A549 (cell line): ENCODE data around the gene SWAP70.

ENCODE experiments used
- JUNB ChIP-seq: fragments of >200 bp; sonication (Bioruptor Twin); formaldehyde crosslinking; IDR thresholded peaks from 2 replicates; pipeline ENCODE4 v1.6.1; 2016
- NR3C1 ChIP-seq: fragments of >200 bp; sonication (Bioruptor Twin); formaldehyde crosslinking; IDR thresholded peaks from 3 replicates; pipeline ENCODE4 v1.6.1; 2017
- SMC3 ChIP-seq: fragments of >200 bp; sonication (Bioruptor Twin); formaldehyde crosslinking; IDR thresholded peaks from 3 replicates; pipeline ENCODE4 v1.6.1; 2018; ENCODE audit warnings: inconsistent platforms
- TF ChIP-seq, protein P1 (sequence below): fragments of 450-650 bp; IDR thresholded peaks from 2 replicates; pipeline ENCODE4 v1.6.1; 2014; ENCODE audit warnings: antibody characterized with exemption
- TF ChIP-seq, protein P2 (sequence below): fragments of >200 bp; sonication (Bioruptor Twin); formaldehyde crosslinking; IDR thresholded peaks from 3 replicates; pipeline ENCODE4 v1.5.1; 2016
- TF ChIP-seq, protein P3 (sequence below): fragments of 200-600 bp; sonication (generic); IDR thresholded peaks from 2 replicates; pipeline ENCODE4 v1.6.1; 2016; ENCODE audit warnings: antibody characterized with exemption, mild to moderate bottlenecking, moderate library complexity

DNA sequence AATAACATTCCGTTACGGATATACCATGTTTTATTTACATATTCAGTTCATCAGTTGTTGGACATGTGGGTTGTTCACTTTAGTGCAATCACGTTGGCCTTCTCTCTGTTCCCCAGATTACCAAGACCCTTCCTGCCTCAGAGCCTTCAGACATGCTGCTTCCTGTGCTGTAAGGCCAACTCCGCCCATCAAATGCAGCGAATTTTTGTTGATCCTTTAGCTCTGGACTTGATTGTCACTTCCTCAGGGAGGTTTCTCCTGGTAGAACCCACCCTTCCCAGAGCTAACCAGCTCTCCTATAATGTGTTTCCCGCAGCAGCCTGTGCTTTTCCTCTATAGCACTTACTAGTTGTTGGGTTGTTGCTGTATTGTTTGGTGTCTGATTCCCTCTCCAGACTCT, 39.4 kb downstream of the SWAP70 start:
- TF ChIP-seq, protein P1, sequence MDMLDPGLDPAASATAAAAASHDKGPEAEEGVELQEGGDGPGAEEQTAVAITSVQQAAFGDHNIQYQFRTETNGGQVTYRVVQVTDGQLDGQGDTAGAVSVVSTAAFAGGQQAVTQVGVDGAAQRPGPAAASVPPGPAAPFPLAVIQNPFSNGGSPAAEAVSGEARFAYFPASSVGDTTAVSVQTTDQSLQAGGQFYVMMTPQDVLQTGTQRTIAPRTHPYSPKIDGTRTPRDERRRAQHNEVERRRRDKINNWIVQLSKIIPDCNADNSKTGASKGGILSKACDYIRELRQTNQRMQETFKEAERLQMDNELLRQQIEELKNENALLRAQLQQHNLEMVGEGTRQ: no peak
- TF ChIP-seq, protein P2, sequence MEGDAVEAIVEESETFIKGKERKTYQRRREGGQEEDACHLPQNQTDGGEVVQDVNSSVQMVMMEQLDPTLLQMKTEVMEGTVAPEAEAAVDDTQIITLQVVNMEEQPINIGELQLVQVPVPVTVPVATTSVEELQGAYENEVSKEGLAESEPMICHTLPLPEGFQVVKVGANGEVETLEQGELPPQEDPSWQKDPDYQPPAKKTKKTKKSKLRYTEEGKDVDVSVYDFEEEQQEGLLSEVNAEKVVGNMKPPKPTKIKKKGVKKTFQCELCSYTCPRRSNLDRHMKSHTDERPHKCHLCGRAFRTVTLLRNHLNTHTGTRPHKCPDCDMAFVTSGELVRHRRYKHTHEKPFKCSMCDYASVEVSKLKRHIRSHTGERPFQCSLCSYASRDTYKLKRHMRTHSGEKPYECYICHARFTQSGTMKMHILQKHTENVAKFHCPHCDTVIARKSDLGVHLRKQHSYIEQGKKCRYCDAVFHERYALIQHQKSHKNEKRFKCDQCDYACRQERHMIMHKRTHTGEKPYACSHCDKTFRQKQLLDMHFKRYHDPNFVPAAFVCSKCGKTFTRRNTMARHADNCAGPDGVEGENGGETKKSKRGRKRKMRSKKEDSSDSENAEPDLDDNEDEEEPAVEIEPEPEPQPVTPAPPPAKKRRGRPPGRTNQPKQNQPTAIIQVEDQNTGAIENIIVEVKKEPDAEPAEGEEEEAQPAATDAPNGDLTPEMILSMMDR: no peak
- TF ChIP-seq NR3C1 (no peak), SMC3 (no peak), JUNB (no peak)
- TF ChIP-seq, protein P3, sequence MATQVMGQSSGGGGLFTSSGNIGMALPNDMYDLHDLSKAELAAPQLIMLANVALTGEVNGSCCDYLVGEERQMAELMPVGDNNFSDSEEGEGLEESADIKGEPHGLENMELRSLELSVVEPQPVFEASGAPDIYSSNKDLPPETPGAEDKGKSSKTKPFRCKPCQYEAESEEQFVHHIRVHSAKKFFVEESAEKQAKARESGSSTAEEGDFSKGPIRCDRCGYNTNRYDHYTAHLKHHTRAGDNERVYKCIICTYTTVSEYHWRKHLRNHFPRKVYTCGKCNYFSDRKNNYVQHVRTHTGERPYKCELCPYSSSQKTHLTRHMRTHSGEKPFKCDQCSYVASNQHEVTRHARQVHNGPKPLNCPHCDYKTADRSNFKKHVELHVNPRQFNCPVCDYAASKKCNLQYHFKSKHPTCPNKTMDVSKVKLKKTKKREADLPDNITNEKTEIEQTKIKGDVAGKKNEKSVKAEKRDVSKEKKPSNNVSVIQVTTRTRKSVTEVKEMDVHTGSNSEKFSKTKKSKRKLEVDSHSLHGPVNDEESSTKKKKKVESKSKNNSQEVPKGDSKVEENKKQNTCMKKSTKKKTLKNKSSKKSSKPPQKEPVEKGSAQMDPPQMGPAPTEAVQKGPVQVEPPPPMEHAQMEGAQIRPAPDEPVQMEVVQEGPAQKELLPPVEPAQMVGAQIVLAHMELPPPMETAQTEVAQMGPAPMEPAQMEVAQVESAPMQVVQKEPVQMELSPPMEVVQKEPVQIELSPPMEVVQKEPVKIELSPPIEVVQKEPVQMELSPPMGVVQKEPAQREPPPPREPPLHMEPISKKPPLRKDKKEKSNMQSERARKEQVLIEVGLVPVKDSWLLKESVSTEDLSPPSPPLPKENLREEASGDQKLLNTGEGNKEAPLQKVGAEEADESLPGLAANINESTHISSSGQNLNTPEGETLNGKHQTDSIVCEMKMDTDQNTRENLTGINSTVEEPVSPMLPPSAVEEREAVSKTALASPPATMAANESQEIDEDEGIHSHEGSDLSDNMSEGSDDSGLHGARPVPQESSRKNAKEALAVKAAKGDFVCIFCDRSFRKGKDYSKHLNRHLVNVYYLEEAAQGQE: no peak
